ENCODE data around the gene PGGHG.

Gene PGGHG

DNA sequence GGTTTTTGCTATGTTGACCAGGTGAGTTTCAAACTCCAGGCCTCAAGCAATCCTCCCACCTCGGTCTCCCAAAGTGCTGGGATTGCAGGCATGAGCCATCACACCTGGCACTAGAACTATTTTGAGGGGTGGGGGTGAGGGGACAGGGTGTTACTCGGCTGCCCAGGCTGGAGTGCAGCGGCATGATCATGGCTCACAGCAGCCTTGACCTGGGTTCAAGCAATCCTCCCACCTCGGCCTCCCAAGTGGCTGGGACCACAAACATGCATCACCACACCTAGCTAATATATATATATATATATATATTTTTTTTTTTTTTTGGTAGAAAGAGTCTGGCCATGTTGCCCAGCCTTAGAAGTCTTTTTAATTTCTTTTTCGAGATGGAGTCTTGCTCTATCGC is 48.8 kb downstream of the PGGHG start:
- Histone ChIP-seq H3K27me3 (ENCODE audit: control insufficient read depth in 1 of 2, insufficient read depth in 2 of 2, low read length in 2 of 2) (peaks cover 0 to 2% of the 10 kb centered on the region in 2 donors), H3K9ac (ENCODE audit: low read length in 2 of 2) (no peak overlapping the region), H3K4me1 (ENCODE audit: control insufficient read depth, insufficient read depth, low read length) (peaks cover 15% of the 10 kb centered on the region), H3K27ac (ENCODE audit: low read length) (no peak overlapping the region), H3K4me3 (ENCODE audit: low read length in 2 of 2) (no peak overlapping the region), H3K9me3 (ENCODE audit: control insufficient read depth in 2 of 2, low read length in 2 of 2) (no peaks in the 10 kb centered on the region), H3K36me3 (ENCODE audit: control insufficient read depth in 2 of 2, insufficient read depth in 2 of 2, low read length in 2 of 2) (no peaks in the 10 kb centered on the region)

DNA sequence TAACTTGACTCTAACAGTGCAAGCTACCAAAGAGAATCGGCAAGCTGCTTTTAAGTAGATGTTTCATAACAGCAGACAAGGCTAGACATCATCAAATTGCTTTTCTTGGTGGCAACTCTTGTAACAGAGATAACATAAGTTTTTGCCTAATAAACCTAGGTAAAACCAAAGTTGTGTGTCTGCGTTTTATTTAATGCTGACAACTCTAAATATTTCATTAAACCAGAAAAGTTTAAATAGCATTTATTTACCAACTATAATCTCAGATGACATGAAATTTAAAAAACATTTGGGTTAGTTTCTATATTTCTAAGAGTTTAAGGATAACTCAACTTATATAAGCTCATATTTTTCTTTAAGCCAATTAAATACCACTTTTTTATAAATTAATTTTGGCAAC is 51.0 kb downstream of the PGGHG start:
- Histone ChIP-seq H3K4me3 (ENCODE audit: low read length in 2 of 2) (no peak overlapping the region), H3K27ac (ENCODE audit: low read length) (no peak overlapping the region), H3K9ac (ENCODE audit: low read length in 2 of 2) (no peak overlapping the region), H3K9me3 (ENCODE audit: control insufficient read depth in 2 of 2, low read length in 2 of 2) (no peaks in the 10 kb centered on the region), H3K36me3 (ENCODE audit: control insufficient read depth in 2 of 2, insufficient read depth in 2 of 2, low read length in 2 of 2) (no peaks in the 10 kb centered on the region), H3K27me3 (ENCODE audit: control insufficient read depth in 1 of 2, insufficient read depth in 2 of 2, low read length in 2 of 2) (peaks cover 0 to 2% of the 10 kb centered on the region in 2 donors), H3K4me1 (ENCODE audit: control insufficient read depth, insufficient read depth, low read length) (peaks cover 13% of the 10 kb centered on the region)

DNA sequence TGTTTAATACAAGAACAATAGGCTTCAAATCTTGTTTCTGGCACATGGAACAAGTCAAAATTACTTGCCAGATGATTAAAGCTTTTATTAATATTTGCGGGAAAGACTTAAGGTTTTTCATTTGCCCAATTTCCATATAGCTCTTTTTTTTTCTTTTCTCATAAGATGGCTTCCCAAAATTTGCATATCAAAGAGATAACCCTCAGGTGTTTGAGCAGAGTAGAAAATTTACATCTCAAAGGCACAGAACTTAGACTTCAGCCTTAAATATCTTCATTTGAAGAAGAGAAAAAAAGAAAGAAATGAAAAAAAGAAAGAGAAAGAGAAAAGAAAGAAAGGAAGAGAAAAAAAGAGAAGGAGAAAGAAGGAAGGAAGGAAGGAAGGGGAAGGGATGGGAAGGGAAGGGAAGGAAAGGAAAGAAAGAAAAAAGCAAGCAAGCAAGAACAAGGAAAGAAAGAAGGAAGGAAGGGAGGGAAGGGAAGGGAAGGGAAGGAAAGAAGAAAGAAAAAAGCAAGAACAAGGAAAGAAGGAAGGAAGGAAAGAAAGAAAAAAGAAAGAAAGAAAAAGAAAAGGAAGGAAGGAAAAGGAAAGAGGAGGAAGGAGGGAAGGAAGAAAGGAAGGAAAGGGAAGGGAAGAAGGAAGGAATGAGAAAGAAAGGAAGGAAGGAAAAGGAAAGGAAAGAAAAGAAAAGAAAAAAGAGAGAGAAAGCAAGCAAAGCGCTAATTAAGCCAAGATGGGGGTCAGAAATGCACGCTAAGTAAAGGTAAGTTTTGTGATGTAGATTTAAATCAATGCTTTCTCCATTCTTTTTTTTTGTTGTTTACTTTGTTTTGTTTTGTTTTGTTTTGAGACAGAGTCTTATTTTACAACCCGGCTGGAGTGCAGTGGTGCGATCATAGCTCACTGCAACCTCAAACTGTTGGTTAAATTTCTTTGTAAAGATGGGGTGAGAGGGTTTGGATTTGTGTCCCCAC is 51.9 kb downstream of the PGGHG start:
- H3K9me3 ChIP-seq (ENCODE audit: control insufficient read depth in 2 of 2, low read length in 2 of 2): no peaks in the 10 kb centered on the region
- peaks cover 0 to 2% of the 10 kb centered on the region in 2 donors for H3K27me3 ChIP-seq (ENCODE audit: control insufficient read depth in 1 of 2, insufficient read depth in 2 of 2, low read length in 2 of 2)
- peaks cover 7% of the 10 kb centered on the region for H3K4me1 ChIP-seq (ENCODE audit: control insufficient read depth, insufficient read depth, low read length)
- H3K9ac ChIP-seq (ENCODE audit: low read length in 2 of 2): no peak overlapping the region
- H3K36me3 ChIP-seq (ENCODE audit: control insufficient read depth in 2 of 2, insufficient read depth in 2 of 2, low read length in 2 of 2): no peaks in the 10 kb centered on the region
- no peak overlapping the region for H3K4me3 ChIP-seq (ENCODE audit: low read length in 2 of 2)
- no peak overlapping the region for H3K27ac ChIP-seq (ENCODE audit: low read length)

DNA sequence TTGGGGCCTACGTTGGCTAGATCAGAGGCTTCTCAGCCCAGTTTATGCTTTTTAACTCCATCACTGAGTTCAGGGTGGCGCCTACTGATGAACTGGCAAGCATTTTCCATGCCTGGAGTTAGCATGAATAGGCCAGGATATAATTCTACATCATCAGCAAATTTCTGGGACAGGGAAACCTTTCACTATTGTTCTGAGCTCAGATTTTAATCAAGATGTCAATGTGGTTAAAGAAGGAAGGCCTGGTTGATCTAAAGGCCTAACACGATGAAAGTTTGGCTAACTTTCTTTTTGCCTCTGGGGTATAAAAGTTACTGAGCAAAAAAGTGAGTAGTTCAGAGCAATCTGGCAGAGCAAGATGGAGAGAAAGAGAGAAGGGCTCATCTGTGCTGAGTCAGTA is 53.4 kb downstream of the PGGHG start:
- Histone ChIP-seq H3K36me3 (ENCODE audit: control insufficient read depth in 2 of 2, insufficient read depth in 2 of 2, low read length in 2 of 2) (no peaks in the 10 kb centered on the region), H3K4me3 (ENCODE audit: low read length in 2 of 2) (no peak overlapping the region), H3K9me3 (ENCODE audit: control insufficient read depth in 2 of 2, low read length in 2 of 2) (no peaks in the 10 kb centered on the region), H3K9ac (ENCODE audit: low read length in 2 of 2) (no peak overlapping the region), H3K27me3 (ENCODE audit: control insufficient read depth in 1 of 2, insufficient read depth in 2 of 2, low read length in 2 of 2) (peaks cover 0 to 2% of the 10 kb centered on the region in 2 donors), H3K4me1 (ENCODE audit: control insufficient read depth, insufficient read depth, low read length) (no peaks in the 10 kb centered on the region), H3K27ac (ENCODE audit: low read length) (no peak overlapping the region)

DNA sequence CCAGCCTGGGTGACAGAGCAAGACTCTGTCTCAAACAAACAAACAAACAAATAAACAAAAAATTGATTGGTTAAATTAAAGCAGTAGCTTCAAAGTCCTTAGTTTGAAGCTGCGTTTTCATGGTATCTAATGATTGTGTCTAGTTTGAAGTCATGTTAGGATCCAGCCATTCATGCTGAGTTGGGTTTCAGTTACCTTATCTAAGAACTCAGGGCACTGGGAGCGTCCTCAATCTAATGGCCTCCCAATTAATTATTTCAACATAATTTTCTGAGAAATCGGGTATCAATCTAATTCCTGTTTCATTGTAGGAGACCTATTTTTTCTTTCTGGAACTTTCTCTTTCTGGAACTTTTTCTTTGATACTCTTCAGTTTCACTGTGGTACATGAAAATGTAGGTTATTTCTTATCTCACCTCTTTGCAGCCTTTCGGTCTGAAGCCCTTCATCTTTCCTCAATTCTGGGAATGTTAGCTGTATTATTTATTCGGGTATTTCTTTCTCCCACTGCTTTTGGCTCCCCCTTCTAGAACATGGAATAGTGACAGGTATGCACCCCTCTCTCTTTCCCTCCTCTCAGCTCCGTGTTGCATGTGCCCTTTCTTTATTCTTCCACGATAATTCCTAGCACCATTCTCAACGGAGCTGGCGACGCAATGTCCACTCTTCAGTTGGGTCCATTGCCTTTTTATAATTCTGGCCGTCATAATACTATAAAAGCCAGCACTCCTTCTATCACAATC is 56.1 kb downstream of the PGGHG start:
- Histone ChIP-seq H3K27me3 (ENCODE audit: control insufficient read depth in 1 of 2, insufficient read depth in 2 of 2, low read length in 2 of 2) (no peaks in the 10 kb centered on the region), H3K9ac (ENCODE audit: low read length in 2 of 2) (no peak overlapping the region), H3K27ac (ENCODE audit: low read length) (no peak overlapping the region), H3K9me3 (ENCODE audit: control insufficient read depth in 2 of 2, low read length in 2 of 2) (no peaks in the 10 kb centered on the region), H3K36me3 (ENCODE audit: control insufficient read depth in 2 of 2, insufficient read depth in 2 of 2, low read length in 2 of 2) (no peaks in the 10 kb centered on the region), H3K4me1 (ENCODE audit: control insufficient read depth, insufficient read depth, low read length) (no peaks in the 10 kb centered on the region), H3K4me3 (ENCODE audit: low read length in 2 of 2) (no peak overlapping the region)

Data from stomach smooth muscle (tissue), 2 donors.